NCI-H146 treated with DMSO at 0.1 percent for 48 hours (cell line): ENCODE measurements around the gene FAF1.
A peak's percentile ranks its signal among the peaks of the same experiment; 100 is the strongest.

Experiments
- DNase-seq: peaks from one replicate; lab custom pipeline; 2025; ENCODE audit not compliant: unreplicated experiment; lab: John Stamatoyannopoulos, UW

Gene FAF1

GRCh38 chr1:50454911-50455310, 505.2 kb downstream of the FAF1 start:
- no peak for DNase-seq

- DNase-seq = peak; percentile 6
These were observed 506.8 kb downstream of the FAF1 start for GRCh38 chr1:50453266-50453665.

- no peak for DNase-seq
These were observed 507.4 kb downstream of the FAF1 start for GRCh38 chr1:50452700-50453099.

GRCh38 chr1:50450861-50451653, 509.0 kb downstream of the FAF1 start:
- no peak for DNase-seq

- DNase-seq = no peak
These were observed 512.1 kb downstream of the FAF1 start for GRCh38 chr1:50447961-50448360.

GRCh38 chr1:50441183-50441582, 518.9 kb downstream of the FAF1 start:
- DNase-seq = no peak

- no peak for DNase-seq
These were observed 521.1 kb downstream of the FAF1 start for GRCh38 chr1:50438945-50439344.

- DNase-seq = no peak
These were observed 523.6 kb downstream of the FAF1 start for GRCh38 chr1:50436489-50436888.

GRCh38 chr1:50430010-50430405, 530.1 kb downstream of the FAF1 start:
- DNase-seq = no peak

GRCh38 chr1:50427818-50428779, 532.0 kb downstream of the FAF1 start:
- no peak for DNase-seq

- DNase-seq = no peak
These were observed 532.8 kb downstream of the FAF1 start for GRCh38 chr1:50427086-50427817.

- no peak for DNase-seq
These were observed 533.4 kb downstream of the FAF1 start for GRCh38 chr1:50426702-50427085.

- no peak for DNase-seq
These were observed 533.9 kb downstream of the FAF1 start for GRCh38 chr1:50426108-50426700.

- DNase-seq = no peak
These were observed 534.5 kb downstream of the FAF1 start for GRCh38 chr1:50425376-50426107.

- no peak for DNase-seq
These were observed 535.1 kb downstream of the FAF1 start for GRCh38 chr1:50424884-50425375.

- no peak for DNase-seq
These were observed 535.8 kb downstream of the FAF1 start for GRCh38 chr1:50424045-50424883.

- DNase-seq = peak; percentile 15
These were observed 536.4 kb downstream of the FAF1 start for GRCh38 chr1:50423670-50424000.

GRCh38 chr1:50422946-50423669, 537.0 kb downstream of the FAF1 start, which contains the start of gene DMRTA2:
Gene DMRTA2 (minus strand): TSS chr1:50423443. CDS start chr1:50421536, 1,907 bp downstream.
- peak; percentile 68 for DNase-seq

- DNase-seq = no peak
These were observed 537.5 kb downstream of the FAF1 start for GRCh38 chr1:50422675-50422945.
